Measurements from ENCODE around the gene YTHDC1. TPM values are rescaled to one million over a fixed set of nuclear protein-coding genes. Genes with fewer than 3 reads are reported as not detected.

Gene YTHDC1
- polyA plus RNA-seq, 1 of the 3 experiments (the other 2 are of a cell fraction) = 31.3 TPM

DNA sequence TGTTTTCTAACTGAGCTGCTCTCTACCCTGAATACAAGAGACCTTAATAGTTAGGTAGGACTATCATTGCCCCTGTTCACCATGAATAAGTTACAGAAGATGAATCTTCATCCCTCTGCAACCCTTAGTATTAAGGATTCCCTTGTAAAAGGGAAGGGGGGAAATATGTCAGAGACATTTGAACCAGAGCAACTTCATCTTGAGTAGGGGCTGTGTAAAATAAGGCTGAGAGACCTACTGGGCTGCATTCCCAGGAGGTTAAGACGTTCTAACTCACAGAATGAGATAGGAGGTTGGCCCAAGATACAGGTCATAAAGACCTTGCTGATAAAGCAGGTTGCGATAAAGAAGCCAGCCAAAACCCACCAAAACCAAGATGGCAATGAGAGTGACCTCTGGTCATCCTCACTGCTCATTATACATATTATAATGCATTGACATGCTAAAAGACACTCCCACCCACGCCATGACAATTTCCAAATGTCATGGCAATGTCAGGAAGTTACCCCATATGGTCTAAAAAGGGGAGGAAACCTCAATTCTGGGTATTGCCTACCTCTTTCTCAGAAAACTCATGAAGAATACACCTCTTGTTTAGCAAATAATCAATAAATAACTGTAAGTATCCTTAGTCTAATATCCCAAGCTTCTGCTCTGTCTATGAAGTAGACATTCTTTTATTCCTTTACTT lies 84.9 kb downstream of the YTHDC1 start (continued):
- TF ChIP-seq, protein P1, sequence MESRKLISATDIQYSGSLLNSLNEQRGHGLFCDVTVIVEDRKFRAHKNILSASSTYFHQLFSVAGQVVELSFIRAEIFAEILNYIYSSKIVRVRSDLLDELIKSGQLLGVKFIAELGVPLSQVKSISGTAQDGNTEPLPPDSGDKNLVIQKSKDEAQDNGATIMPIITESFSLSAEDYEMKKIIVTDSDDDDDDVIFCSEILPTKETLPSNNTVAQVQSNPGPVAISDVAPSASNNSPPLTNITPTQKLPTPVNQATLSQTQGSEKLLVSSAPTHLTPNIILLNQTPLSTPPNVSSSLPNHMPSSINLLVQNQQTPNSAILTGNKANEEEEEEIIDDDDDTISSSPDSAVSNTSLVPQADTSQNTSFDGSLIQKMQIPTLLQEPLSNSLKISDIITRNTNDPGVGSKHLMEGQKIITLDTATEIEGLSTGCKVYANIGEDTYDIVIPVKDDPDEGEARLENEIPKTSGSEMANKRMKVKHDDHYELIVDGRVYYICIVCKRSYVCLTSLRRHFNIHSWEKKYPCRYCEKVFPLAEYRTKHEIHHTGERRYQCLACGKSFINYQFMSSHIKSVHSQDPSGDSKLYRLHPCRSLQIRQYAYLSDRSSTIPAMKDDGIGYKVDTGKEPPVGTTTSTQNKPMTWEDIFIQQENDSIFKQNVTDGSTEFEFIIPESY (IDR thresholded peaks at IDR 0.05; ENCODE audit: borderline replicate concordance, low read depth) = no peak

Small RNA genes lying within 50 kb of the gene (small RNA-seq; reads per million reads assigned to genes)
- 0 reads per million in 7 experiments for gene MT2P1

Other genes starting within 250 kb of the YTHDC1 start
- gene TMPRSS11F, start 220.2 kb downstream of the YTHDC1 start, polyA plus RNA-seq (2012; rRNA removed) = not detected in 2 replicates
- gene TMPRSS11B, start 104.4 kb downstream of the YTHDC1 start, polyA plus RNA-seq (2012; rRNA removed) = not detected in 2 replicates
- gene TMPRSS11E, start 97.4 kb upstream of the YTHDC1 start, polyA plus RNA-seq (2012; rRNA removed) = not detected in 2 replicates
- not detected in 2 replicates for gene UGT2B17, start 226.2 kb upstream of the YTHDC1 start, polyA plus RNA-seq (2012; rRNA removed)

Measured in SK-N-SH (cell line).